ENCODE measurements around the gene NUP98. TPM values are rescaled to one million over a fixed set of nuclear protein-coding genes. Genes with fewer than 3 reads are reported as not detected.

The NUP98 gene
- total RNA-seq, 1 experiment from 2014 or later, result 59.7 TPM

GRCh38 chr11:3783611-3784010 is 13.7 kb downstream of the NUP98 start:
- H4K20me1 ChIP-seq (ENCODE audit: insufficient read depth), result peaks cover 37% of the 10 kb centered on the region
- no peak for TF ChIP-seq EZH2 (IDR thresholded peaks at IDR 0.05; ENCODE audit: low read depth)
- TF ChIP-seq CTCF (conservative IDR thresholded peaks at IDR 0.05), result no peak
- no peak overlapping the region for H2AFZ ChIP-seq
- H3K27ac ChIP-seq, result no peak overlapping the region
- intact Hi-C loops (cut with micrococcal nuclease; ENCODE audit: unreplicated experiment), result no loop called here
- no peak overlapping the region for H3K4me3 ChIP-seq
- no peaks in the 10 kb centered on the region for H3K9me2 ChIP-seq (ENCODE audit: insufficient read depth)
- CTCF ChIA-PET, result no interaction called here
- 0 out of 2 replicates have a peak, but pooled peaks cover 6% of the 10 kb centered on the region for H3K36me3 ChIP-seq (ENCODE audit: low read depth)
- no peaks in the 10 kb centered on the region for H3K27me3 ChIP-seq (ENCODE audit: insufficient read depth, low read depth)
- no peak overlapping the region for H3K4me2 ChIP-seq
- no peaks in the 10 kb centered on the region for H3K9me3 ChIP-seq (ENCODE audit: insufficient read depth, low read depth)
- no peak for DNase-seq
- H3F3A ChIP-seq (ENCODE audit: insufficient read depth, low read depth), result peaks cover 7% of the 10 kb centered on the region; the same call in 1 of the 2 replicates
- peaks cover 67% of the 10 kb centered on the region for H3K79me2 ChIP-seq (ENCODE audit: low read depth)
- no peaks in the 10 kb centered on the region for H3K4me1 ChIP-seq (replicated peaks; ENCODE audit: insufficient read depth)
- POLR2A ChIA-PET (ENCODE audit: unreplicated experiment), result interaction anchor here (0.6 kb wide), 1 partner anchor 32 kb away, joined by 3 read pairs; no protein-coding TSS in a partner anchor
- no TSS peak for BruUV-seq (replicated peaks)

GRCh38 chr11:3782963-3783362 is 14.4 kb downstream of the NUP98 start:
- Histone ChIP-seq H3K36me3 (ENCODE audit: low read depth) (0 out of 2 replicates have a peak, but pooled peaks cover 6% of the 10 kb centered on the region), H3K9me2 (ENCODE audit: insufficient read depth) (no peaks in the 10 kb centered on the region), H3K27me3 (ENCODE audit: insufficient read depth, low read depth) (no peaks in the 10 kb centered on the region), H3K4me2 (no peak overlapping the region), H4K20me1 (ENCODE audit: insufficient read depth) (peaks cover 37% of the 10 kb centered on the region), H3K79me2 (ENCODE audit: low read depth) (peaks cover 61% of the 10 kb centered on the region), H3K9me3 (ENCODE audit: insufficient read depth, low read depth) (no peaks in the 10 kb centered on the region), H3K27ac (no peak overlapping the region), H3K4me1 (replicated peaks; ENCODE audit: insufficient read depth) (no peaks in the 10 kb centered on the region), H3F3A (ENCODE audit: insufficient read depth, low read depth) (peaks cover 7% of the 10 kb centered on the region; the same call in 1 of the 2 replicates), H3K4me3 (no peak overlapping the region), H2AFZ (no peak overlapping the region)
- DNase-seq, result no peak
- BruUV-seq (replicated peaks), result no TSS peak
- ChIA-PET CTCF (no interaction called here), POLR2A (ENCODE audit: unreplicated experiment) (no interaction called here)
- intact Hi-C loops (cut with micrococcal nuclease; ENCODE audit: unreplicated experiment), result no loop called here
- TF ChIP-seq CTCF (conservative IDR thresholded peaks at IDR 0.05) (no peak), EZH2 (IDR thresholded peaks at IDR 0.05; ENCODE audit: low read depth) (no peak)

- Histone ChIP-seq H2AFZ (no peak overlapping the region), H3K4me3 (no peak overlapping the region), H3K36me3 (ENCODE audit: low read depth) (0 out of 2 replicates have a peak, but pooled peaks cover 6% of the 10 kb centered on the region), H3K27me3 (ENCODE audit: insufficient read depth, low read depth) (no peaks in the 10 kb centered on the region), H3K4me2 (no peak overlapping the region), H3K27ac (peak overlapping the region; percentile 41; the same call in 1 of the 2 replicates), H3K4me1 (replicated peaks; ENCODE audit: insufficient read depth) (no peaks in the 10 kb centered on the region), H3K9me3 (ENCODE audit: insufficient read depth, low read depth) (no peaks in the 10 kb centered on the region), H4K20me1 (ENCODE audit: insufficient read depth) (peaks cover 27% of the 10 kb centered on the region), H3K9me2 (ENCODE audit: insufficient read depth) (no peaks in the 10 kb centered on the region), H3K79me2 (ENCODE audit: low read depth) (peaks cover 45% of the 10 kb centered on the region), H3F3A (ENCODE audit: insufficient read depth, low read depth) (peaks cover 7% of the 10 kb centered on the region; the same call in 1 of the 2 replicates)
- TF ChIP-seq CTCF (conservative IDR thresholded peaks at IDR 0.05), result no peak
- no peak for TF ChIP-seq EZH2 (IDR thresholded peaks at IDR 0.05; ENCODE audit: low read depth)
- BruUV-seq (replicated peaks), result no TSS peak
- DNase-seq, result no peak
- POLR2A ChIA-PET (ENCODE audit: unreplicated experiment), result no interaction called here
- CTCF ChIA-PET, result no interaction called here
- intact Hi-C loops (cut with micrococcal nuclease; ENCODE audit: unreplicated experiment), result no loop called here
These were observed 15.9 kb downstream of the NUP98 start for GRCh38 chr11:3781423-3781822.
